Choroid plexus epithelial cell (primary cell): ENCODE results near the gene MAPK8.

Experiments used
- DNase-seq: peaks from one replicate; pipeline ENCODE4 v3.0.0-alpha.2; 2010; ENCODE audit warnings: low read depth
- H3K4me3 ChIP-seq: 2 replicates; pipeline ENCODE4 v1.5.1; 2011; ENCODE audit warnings: low read depth, mild to moderate bottlenecking, control low read depth, low read length, moderate library complexity
- CTCF ChIP-seq: conservative IDR thresholded peaks from 2 replicates; pipeline ENCODE4 v1.5.1; 2011; ENCODE audit warnings: low read depth, mild to moderate bottlenecking, control low read depth, inconsistent platforms, low read length, moderate library complexity

MAPK8 gene

DNA sequence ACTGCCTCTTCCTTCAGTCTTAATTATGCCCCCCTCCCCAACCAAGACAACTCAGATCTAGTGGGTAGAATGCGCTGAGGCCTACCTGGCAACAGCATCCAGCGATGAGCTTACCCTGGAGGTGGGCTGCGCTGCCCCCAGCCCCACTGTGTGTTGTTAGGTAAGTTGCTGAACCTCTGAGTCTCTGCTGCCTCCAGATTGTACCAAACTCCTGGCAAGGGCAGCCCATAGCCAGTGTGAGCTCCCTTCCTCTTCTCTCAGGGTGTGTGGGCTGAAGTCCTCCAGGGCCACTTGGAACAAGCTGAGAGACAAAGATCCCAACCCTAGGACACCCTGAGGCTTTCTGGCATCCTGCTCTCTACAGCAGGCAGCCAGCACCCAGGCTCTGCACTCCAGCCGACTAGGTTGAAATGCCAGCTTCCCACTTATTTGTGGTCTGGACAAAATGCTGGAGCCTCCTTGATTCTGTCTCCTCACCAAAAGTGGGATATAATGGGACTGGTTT, 163.1 kb downstream of the MAPK8 start:
- no peak overlapping the region for H3K4me3 ChIP-seq
- no peak for DNase-seq
- TF ChIP-seq CTCF, result no peak

- TF ChIP-seq CTCF, result no peak
- H3K4me3 ChIP-seq, result no peak overlapping the region
- peak; percentile 21 for DNase-seq
These were observed 163.8 kb downstream of the MAPK8 start for GRCh38 chr10:48470115-48470892.

GRCh38 chr10:48470893-48471805, 164.7 kb downstream of the MAPK8 start:
- TF ChIP-seq CTCF, result no peak
- H3K4me3 ChIP-seq, result no peak overlapping the region
- DNase-seq, result peak; percentile 13

DNA sequence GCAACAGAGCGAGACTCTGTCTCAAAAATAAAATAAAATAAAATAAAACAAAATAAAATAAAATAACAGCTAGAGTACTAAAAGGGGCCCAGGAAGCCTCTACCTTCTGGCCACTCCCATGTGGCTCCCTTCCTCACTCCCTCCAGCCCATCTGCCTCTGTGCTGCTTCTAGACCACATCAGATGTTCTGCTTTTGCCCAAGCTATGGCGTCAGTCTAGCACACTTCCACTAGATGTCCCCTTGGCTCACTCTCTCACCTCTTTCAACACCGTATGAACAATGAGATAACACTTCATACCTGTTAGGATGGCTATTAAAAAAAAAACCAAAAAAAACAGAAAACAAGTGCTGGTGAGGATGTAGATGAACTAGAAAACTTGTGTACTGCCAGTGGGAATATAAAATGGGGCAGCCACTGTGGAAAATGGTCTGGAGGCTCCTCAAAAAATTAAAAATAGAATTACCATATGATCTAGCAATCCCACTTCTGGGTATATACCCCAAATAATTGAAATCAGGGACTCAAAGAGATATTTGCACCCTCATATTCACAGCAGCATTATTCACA, 166.1 kb downstream of the MAPK8 start:
- H3K4me3 ChIP-seq, result no peak overlapping the region
- no peak for TF ChIP-seq CTCF
- no peak for DNase-seq

GRCh38 chr10:48473704-48474103, 167.2 kb downstream of the MAPK8 start:
- no peak overlapping the region for H3K4me3 ChIP-seq
- TF ChIP-seq CTCF, result no peak
- no peak for DNase-seq

DNA sequence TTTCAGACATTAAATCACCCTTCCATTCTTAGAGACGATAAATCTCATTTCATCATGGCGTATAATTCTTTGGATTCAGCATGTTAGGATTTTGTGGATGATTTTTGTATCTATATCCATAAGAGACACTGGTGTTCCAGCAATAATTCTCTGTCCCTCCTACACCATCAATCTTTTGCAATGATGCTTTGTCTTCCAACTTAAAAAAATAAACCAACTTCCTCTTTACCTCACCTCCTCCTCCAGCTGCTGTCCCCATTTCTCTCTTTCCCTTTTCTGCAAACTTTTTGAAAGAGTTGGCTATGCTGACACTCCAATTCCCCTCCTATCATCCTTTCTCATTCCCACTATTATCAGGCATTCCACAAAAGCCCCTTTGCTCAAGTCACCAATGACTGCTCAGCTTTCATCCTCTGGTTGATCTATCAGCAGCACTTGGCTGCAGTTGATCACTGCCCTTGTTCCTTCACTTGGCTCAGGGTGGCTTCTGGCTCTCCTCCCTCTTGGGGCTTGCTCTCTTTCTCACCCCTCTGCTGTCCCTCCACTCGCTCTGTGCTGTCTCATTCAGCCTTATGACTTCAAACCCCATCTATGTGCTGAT, 168.4 kb downstream of the MAPK8 start:
- TF ChIP-seq CTCF, result no peak
- DNase-seq, result no peak
- no peak overlapping the region for H3K4me3 ChIP-seq
